GM18873 (cell line): ENCODE results near the gene DRC7.
"Not testable (repeated sequence)": the region's sequence is repeated elsewhere in the genome, so short reads cannot be mapped to it uniquely, and the experiment has no call there.

Experiments
- ATAC-seq: cut with Tn5 transposase; IDR thresholded peaks from one replicate; pipeline ENCODE4 v1.9.1; 2021; ENCODE audit warnings: mild to moderate bottlenecking, moderate library complexity, moderate number of reproducible peaks; ENCODE audit not compliant: unreplicated experiment, low FRiP score

DRC7 gene

GRCh38 chr16:57730771-57731730 lies 36.4 kb downstream of the DRC7 start:
- no peak for ATAC-seq

- no peak for ATAC-seq
These were observed 37.4 kb downstream of the DRC7 start for GRCh38 chr16:57732037-57732436.

GRCh38 chr16:57732714-57733113 lies 38.1 kb downstream of the DRC7 start:
- ATAC-seq = no peak

GRCh38 chr16:57734308-57734924 lies 39.8 kb downstream of the DRC7 start:
- ATAC-seq = no peak

- ATAC-seq = peak; percentile 89
These were observed 40.5 kb downstream of the DRC7 start for GRCh38 chr16:57734925-57735754.

GRCh38 chr16:57735755-57736418 lies 41.3 kb downstream of the DRC7 start, which contains the start of gene KATNB1:
KATNB1 (plus strand) TSS chr16:57735770; CDS start chr16:57737244, 1,474 bp downstream.
- ATAC-seq = no peak

- no peak for ATAC-seq
These were observed 42.1 kb downstream of the DRC7 start for GRCh38 chr16:57736419-57737351.

GRCh38 chr16:57738844-57739243 lies 44.2 kb downstream of the DRC7 start:
- no peak for ATAC-seq

- no peak for ATAC-seq
These were observed 45.3 kb downstream of the DRC7 start for GRCh38 chr16:57739756-57740422.

- ATAC-seq = no peak
These were observed 45.9 kb downstream of the DRC7 start for GRCh38 chr16:57740423-57741071.

GRCh38 chr16:57741660-57742191 lies 47.1 kb downstream of the DRC7 start:
- ATAC-seq = no peak

GRCh38 chr16:57742543-57742942 lies 47.9 kb downstream of the DRC7 start:
- no peak for ATAC-seq

- no peak for ATAC-seq
These were observed 48.9 kb downstream of the DRC7 start for GRCh38 chr16:57743458-57743857.

- no peak for ATAC-seq
These were observed 49.5 kb downstream of the DRC7 start for GRCh38 chr16:57743886-57744641.

- no peak for ATAC-seq
These were observed 50.0 kb downstream of the DRC7 start for GRCh38 chr16:57744642-57744903.

GRCh38 chr16:57745768-57746167 lies 51.2 kb downstream of the DRC7 start:
- ATAC-seq = no peak

- ATAC-seq = not testable (repeated sequence)
These were observed 51.7 kb downstream of the DRC7 start for GRCh38 chr16:57746316-57746715.
